ENCODE results near the gene PDE6A.
A peak's percentile ranks its signal among the peaks of the same experiment; 100 is the strongest.
"Not testable (repeated sequence)": the region's sequence is repeated elsewhere in the genome, so short reads cannot be mapped to it uniquely, and the experiment has no call there.

PDE6A gene

GRCh38 chr5:149858481-149858880 lies 86.1 kb downstream of the PDE6A start:
- DNase-seq = not testable (repeated sequence)

GRCh38 chr5:149857499-149857898 lies 87.1 kb downstream of the PDE6A start:
- no peak for DNase-seq

GRCh38 chr5:149855366-149855765 lies 89.2 kb downstream of the PDE6A start:
- DNase-seq = no peak

GRCh38 chr5:149854866-149855265 lies 89.7 kb downstream of the PDE6A start:
- no peak for DNase-seq

GRCh38 chr5:149853701-149854100 lies 90.9 kb downstream of the PDE6A start:
- no peak for DNase-seq

GRCh38 chr5:149853331-149853648 lies 91.3 kb downstream of the PDE6A start:
- DNase-seq = no peak

GRCh38 chr5:149852641-149853330 lies 91.8 kb downstream of the PDE6A start:
- DNase-seq = peak; percentile 24 to 37

GRCh38 chr5:149851211-149851610 lies 93.4 kb downstream of the PDE6A start:
- no peak for DNase-seq

- DNase-seq = no peak
Measured at GRCh38 chr5:149849966-149850910, 94.4 kb downstream of the PDE6A start.

- DNase-seq = no peak
Measured at GRCh38 chr5:149849280-149849965, 95.2 kb downstream of the PDE6A start.

- DNase-seq = no peak
Measured at GRCh38 chr5:149847611-149848010, 97.0 kb downstream of the PDE6A start.

GRCh38 chr5:149846021-149846420 lies 98.6 kb downstream of the PDE6A start:
- DNase-seq = no peak

GRCh38 chr5:149845601-149846000 lies 99.0 kb downstream of the PDE6A start:
- DNase-seq = no peak

- no peak for DNase-seq
Measured at GRCh38 chr5:149841851-149842793, 102.5 kb downstream of the PDE6A start.

GRCh38 chr5:149840226-149840825 lies 104.3 kb downstream of the PDE6A start:
- no peak for DNase-seq

GRCh38 chr5:149839761-149840160 lies 104.8 kb downstream of the PDE6A start:
- DNase-seq = no peak

GRCh38 chr5:149838881-149839739 lies 105.5 kb downstream of the PDE6A start:
- DNase-seq = no peak

GRCh38 chr5:149837680-149838269 lies 106.8 kb downstream of the PDE6A start:
- DNase-seq = no peak

- DNase-seq = no peak
Measured at GRCh38 chr5:149836451-149837139, 108.0 kb downstream of the PDE6A start.

All from CD4-positive, alpha-beta T cell treated with Interferon alpha-2 for 1 hour (primary cell).